ENCODE results near the gene GAGE12J.
"Not testable (repeated sequence)": the region's sequence is repeated elsewhere in the genome, so short reads cannot be mapped to it uniquely, and the experiment has no call there.

DNA sequence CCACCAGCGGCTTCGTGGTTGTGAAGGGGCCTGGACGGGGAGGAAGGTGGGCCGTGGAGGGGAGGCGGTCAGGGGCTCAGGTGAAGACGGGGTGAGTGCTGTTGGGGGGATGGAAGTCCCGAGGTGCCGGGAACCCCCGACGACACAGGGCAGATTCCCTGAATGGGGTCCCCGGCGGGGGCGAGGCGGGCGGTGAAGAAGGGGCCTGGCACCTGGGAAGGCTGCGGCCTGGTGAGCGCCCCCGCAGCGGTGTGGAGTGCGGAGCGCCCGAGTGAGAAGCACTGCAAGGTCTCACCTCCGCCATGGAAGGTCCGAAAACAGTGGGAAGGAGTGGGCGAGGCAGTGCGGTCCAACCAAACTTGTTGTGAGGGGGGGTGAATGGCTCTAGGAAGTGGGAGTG lies 10.0 kb downstream of the GAGE12J start:
- TF ChIP-seq, protein P1, sequence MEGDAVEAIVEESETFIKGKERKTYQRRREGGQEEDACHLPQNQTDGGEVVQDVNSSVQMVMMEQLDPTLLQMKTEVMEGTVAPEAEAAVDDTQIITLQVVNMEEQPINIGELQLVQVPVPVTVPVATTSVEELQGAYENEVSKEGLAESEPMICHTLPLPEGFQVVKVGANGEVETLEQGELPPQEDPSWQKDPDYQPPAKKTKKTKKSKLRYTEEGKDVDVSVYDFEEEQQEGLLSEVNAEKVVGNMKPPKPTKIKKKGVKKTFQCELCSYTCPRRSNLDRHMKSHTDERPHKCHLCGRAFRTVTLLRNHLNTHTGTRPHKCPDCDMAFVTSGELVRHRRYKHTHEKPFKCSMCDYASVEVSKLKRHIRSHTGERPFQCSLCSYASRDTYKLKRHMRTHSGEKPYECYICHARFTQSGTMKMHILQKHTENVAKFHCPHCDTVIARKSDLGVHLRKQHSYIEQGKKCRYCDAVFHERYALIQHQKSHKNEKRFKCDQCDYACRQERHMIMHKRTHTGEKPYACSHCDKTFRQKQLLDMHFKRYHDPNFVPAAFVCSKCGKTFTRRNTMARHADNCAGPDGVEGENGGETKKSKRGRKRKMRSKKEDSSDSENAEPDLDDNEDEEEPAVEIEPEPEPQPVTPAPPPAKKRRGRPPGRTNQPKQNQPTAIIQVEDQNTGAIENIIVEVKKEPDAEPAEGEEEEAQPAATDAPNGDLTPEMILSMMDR (IDR thresholded peaks at IDR 0.05): not testable (repeated sequence)
- not testable (repeated sequence) for TF ChIP-seq POLR2A (IDR thresholded peaks at IDR 0.05)

Data from uterus (tissue), 2 donors.